ENCODE results near the gene RHOBTB3. TPM values are rescaled to one million over a fixed set of nuclear protein-coding genes. Genes with fewer than 3 reads are reported as not detected.

Gene RHOBTB3
- total RNA-seq, 1 donor from 2014 or later, result 75.2 TPM

DNA sequence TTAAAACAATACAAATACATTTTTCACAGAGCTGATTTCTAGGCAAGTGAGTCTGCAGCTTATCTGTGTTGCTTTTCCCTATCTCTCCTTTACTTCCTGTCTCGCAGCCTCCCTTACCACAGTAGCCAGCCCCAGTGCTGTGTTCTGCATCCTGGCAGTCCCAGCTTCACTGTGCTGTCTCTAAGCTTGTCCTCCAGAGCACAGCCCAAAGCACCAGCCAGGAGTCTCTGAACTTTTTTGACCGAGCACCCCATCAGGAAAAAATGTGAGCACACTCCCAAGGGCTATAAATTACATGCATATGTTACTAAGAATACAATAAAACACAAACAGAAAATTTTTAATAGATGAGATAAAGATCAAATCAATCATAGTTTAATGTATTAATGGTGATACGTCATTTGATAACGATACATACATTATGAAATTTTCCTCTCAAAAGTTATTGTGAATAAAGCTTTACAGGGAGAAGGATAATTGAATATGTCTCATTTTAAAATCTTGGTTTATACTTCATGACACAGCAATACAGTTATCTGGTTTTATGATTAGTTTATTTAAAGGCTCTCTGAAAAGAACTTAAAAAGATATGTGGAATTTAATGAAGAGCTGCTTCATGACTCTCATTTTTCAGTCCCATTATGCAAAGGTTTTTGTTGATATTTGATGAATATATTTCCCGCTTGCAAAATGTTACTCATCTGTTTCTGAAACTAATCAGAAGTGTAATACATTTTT, 7.3 kb upstream of the RHOBTB3 start:
- Mint-ChIP-seq H3K9me3 (ENCODE audit: low read depth) (no peaks in the 10 kb centered on the region), H3K4me1 (ENCODE audit: low read depth) (peaks cover 52% of the 10 kb centered on the region), H3K36me3 (ENCODE audit: low read depth) (no peaks in the 10 kb centered on the region), H3K27me3 (ENCODE audit: low read depth) (no peaks in the 10 kb centered on the region), H3K27ac (ENCODE audit: unreplicated experiment) (no peak overlapping the region), H3K4me3 (ENCODE audit: unreplicated experiment) (no peak overlapping the region)
- DNase-seq (ENCODE audit: low spot score), result no peak
- TF ChIP-seq, protein P1, sequence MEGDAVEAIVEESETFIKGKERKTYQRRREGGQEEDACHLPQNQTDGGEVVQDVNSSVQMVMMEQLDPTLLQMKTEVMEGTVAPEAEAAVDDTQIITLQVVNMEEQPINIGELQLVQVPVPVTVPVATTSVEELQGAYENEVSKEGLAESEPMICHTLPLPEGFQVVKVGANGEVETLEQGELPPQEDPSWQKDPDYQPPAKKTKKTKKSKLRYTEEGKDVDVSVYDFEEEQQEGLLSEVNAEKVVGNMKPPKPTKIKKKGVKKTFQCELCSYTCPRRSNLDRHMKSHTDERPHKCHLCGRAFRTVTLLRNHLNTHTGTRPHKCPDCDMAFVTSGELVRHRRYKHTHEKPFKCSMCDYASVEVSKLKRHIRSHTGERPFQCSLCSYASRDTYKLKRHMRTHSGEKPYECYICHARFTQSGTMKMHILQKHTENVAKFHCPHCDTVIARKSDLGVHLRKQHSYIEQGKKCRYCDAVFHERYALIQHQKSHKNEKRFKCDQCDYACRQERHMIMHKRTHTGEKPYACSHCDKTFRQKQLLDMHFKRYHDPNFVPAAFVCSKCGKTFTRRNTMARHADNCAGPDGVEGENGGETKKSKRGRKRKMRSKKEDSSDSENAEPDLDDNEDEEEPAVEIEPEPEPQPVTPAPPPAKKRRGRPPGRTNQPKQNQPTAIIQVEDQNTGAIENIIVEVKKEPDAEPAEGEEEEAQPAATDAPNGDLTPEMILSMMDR (IDR thresholded peaks at IDR 0.05), result no peak

- Mint-ChIP-seq H3K27ac (ENCODE audit: unreplicated experiment) (peak overlapping the region; percentile 70), H3K9me3 (ENCODE audit: low read depth) (no peaks in the 10 kb centered on the region), H3K36me3 (ENCODE audit: low read depth) (no peaks in the 10 kb centered on the region), H3K4me3 (ENCODE audit: unreplicated experiment) (no peak overlapping the region), H3K4me1 (ENCODE audit: low read depth) (peaks cover 61% of the 10 kb centered on the region), H3K27me3 (ENCODE audit: low read depth) (no peaks in the 10 kb centered on the region)
- TF ChIP-seq, protein P1 (IDR thresholded peaks at IDR 0.05), result no peak
- DNase-seq (ENCODE audit: low spot score), result no peak
Observed at GRCh38 chr5:95725071-95725820, 5.9 kb upstream of the RHOBTB3 start.

- peak overlapping the region; percentile 64 for H3K27ac Mint-ChIP-seq (ENCODE audit: unreplicated experiment)
Observed at GRCh38 chr5:95725937-95726810, 5.0 kb upstream of the RHOBTB3 start.

GRCh38 chr5:95726811-95727763, 4.0 kb upstream of the RHOBTB3 start:
- Mint-ChIP-seq H3K27me3 (ENCODE audit: low read depth) (no peaks in the 10 kb centered on the region), H3K4me3 (ENCODE audit: unreplicated experiment) (no peak overlapping the region), H3K9me3 (ENCODE audit: low read depth) (no peaks in the 10 kb centered on the region), H3K27ac (ENCODE audit: unreplicated experiment) (peak overlapping the region; percentile 64), H3K4me1 (ENCODE audit: low read depth) (peaks cover 69% of the 10 kb centered on the region), H3K36me3 (ENCODE audit: low read depth) (no peaks in the 10 kb centered on the region)
- no peak for DNase-seq (ENCODE audit: low spot score)
- TF ChIP-seq, protein P1 (IDR thresholded peaks at IDR 0.05), result no peak

More at GRCh38 chr5:95725937-95726810, 5.0 kb upstream of the RHOBTB3 start:
- H3K4me3 Mint-ChIP-seq (ENCODE audit: unreplicated experiment), result peak overlapping the region; percentile 21
- no peak for DNase-seq (ENCODE audit: low spot score)
- TF ChIP-seq, protein P1 (IDR thresholded peaks at IDR 0.05), result no peak
- no peaks in the 10 kb centered on the region for H3K36me3 Mint-ChIP-seq (ENCODE audit: low read depth)
- no peaks in the 10 kb centered on the region for H3K27me3 Mint-ChIP-seq (ENCODE audit: low read depth)
- H3K9me3 Mint-ChIP-seq (ENCODE audit: low read depth), result no peaks in the 10 kb centered on the region
- peaks cover 67% of the 10 kb centered on the region for H3K4me1 Mint-ChIP-seq (ENCODE audit: low read depth)
